ENCODE measurements around the gene APBB1IP. TPM values are rescaled to one million over a fixed set of nuclear protein-coding genes. Genes with fewer than 3 reads are reported as not detected.

The APBB1IP gene
- total RNA-seq, 1 experiment from 2014 or later: not detected

DNA sequence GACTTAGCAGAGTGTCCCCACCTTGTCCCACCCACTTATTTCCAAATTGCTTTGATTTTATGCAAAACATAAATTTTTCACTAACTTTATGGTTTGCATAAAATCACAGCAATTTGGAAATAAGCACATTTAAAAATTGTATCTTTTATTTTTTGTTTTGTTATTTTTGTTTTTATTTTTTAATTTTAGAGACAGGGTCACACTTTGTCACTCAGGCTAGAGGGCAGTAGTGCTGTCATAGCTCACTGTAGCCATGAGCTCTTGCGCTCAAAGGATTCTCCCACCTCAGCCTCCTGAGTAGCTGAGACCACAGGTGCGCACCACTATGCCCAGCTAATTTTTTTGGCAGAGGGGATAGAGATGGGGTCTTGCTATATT, 43.2 kb downstream of the APBB1IP start:
- Histone ChIP-seq H3K79me2 (ENCODE audit: insufficient read depth, low read length) (no peaks in the 10 kb centered on the region), H3K9ac (ENCODE audit: extremely low read depth, insufficient read length, low read length) (no peak overlapping the region), H3K14ac (ENCODE audit: insufficient read depth, low read length) (no peak overlapping the region), H2AFZ (ENCODE audit: low read length) (no peak overlapping the region), H3T11ph (ENCODE audit: low read length) (no peak overlapping the region), H2BK12ac (ENCODE audit: insufficient read length, low read depth, low read length) (no peak overlapping the region), H4K91ac (ENCODE audit: insufficient read length, low read depth, low read length) (no peak overlapping the region), H3K79me1 (ENCODE audit: insufficient read depth, low read depth, low read length, poor library complexity, severe bottlenecking) (no peaks in the 10 kb centered on the region), H3K4ac (ENCODE audit: low read depth, low read length) (no peak overlapping the region), H2BK120ac (ENCODE audit: low read depth, low read length, poor library complexity, severe bottlenecking) (no peak overlapping the region), H3K23ac (ENCODE audit: insufficient read length, low read depth, low read length) (no peak overlapping the region), H3K18ac (ENCODE audit: insufficient read length, low read depth, low read length) (no peak overlapping the region), H3K27ac (ENCODE audit: insufficient read length, low read depth, low read length) (no peak overlapping the region), H2BK5ac (ENCODE audit: insufficient read length, low read length) (no peak overlapping the region), H2BK15ac (ENCODE audit: low read depth, low read length) (no peak overlapping the region), H3K23me2 (ENCODE audit: insufficient read length, low read depth, low read length, poor library complexity, severe bottlenecking) (no peaks in the 10 kb centered on the region), H3K56ac (ENCODE audit: insufficient read length, low read depth, low read length) (no peak overlapping the region), H2AK5ac (ENCODE audit: insufficient read length, low read length) (no peak overlapping the region), H4K5ac (ENCODE audit: insufficient read length, low read depth, low read length) (no peak overlapping the region), H3K27me3 (ENCODE audit: insufficient read depth, low read length) (no peaks in the 10 kb centered on the region), H3K9me3 (ENCODE audit: control insufficient read depth, low read depth, low read length) (no peaks in the 10 kb centered on the region), H3K4me1 (ENCODE audit: insufficient read depth, low read length) (no peaks in the 10 kb centered on the region), H4K20me1 (ENCODE audit: control insufficient read depth, insufficient read depth, insufficient read length) (no peaks in the 10 kb centered on the region), H2BK20ac (ENCODE audit: low read depth, low read length, poor library complexity, severe bottlenecking) (no peak overlapping the region), H3K4me2 (ENCODE audit: insufficient read depth, insufficient read length, low read length) (no peak overlapping the region), H4K8ac (replicated peaks; ENCODE audit: insufficient read length, low read depth, low read length) (no peak overlapping the region)
- H3K27me3 Mint-ChIP-seq (ENCODE audit: low read depth): no peaks in the 10 kb centered on the region
- H3K4me1 Mint-ChIP-seq: no peaks in the 10 kb centered on the region
- H3K4me3 Mint-ChIP-seq: no peak overlapping the region
- no peak overlapping the region for H3K27ac Mint-ChIP-seq
- H3K9me3 Mint-ChIP-seq: no peaks in the 10 kb centered on the region
- TF ChIP-seq, protein P1, sequence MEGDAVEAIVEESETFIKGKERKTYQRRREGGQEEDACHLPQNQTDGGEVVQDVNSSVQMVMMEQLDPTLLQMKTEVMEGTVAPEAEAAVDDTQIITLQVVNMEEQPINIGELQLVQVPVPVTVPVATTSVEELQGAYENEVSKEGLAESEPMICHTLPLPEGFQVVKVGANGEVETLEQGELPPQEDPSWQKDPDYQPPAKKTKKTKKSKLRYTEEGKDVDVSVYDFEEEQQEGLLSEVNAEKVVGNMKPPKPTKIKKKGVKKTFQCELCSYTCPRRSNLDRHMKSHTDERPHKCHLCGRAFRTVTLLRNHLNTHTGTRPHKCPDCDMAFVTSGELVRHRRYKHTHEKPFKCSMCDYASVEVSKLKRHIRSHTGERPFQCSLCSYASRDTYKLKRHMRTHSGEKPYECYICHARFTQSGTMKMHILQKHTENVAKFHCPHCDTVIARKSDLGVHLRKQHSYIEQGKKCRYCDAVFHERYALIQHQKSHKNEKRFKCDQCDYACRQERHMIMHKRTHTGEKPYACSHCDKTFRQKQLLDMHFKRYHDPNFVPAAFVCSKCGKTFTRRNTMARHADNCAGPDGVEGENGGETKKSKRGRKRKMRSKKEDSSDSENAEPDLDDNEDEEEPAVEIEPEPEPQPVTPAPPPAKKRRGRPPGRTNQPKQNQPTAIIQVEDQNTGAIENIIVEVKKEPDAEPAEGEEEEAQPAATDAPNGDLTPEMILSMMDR (conservative IDR thresholded peaks at IDR 0.05): no peak; the same call in 2 of the 3 replicates
- no CpG with 5 or more reads among the region's 2 CpGs for WGBS (ENCODE audit: extremely low coverage, insufficient read length, low lambda C conversion rate)
- H3K36me3 Mint-ChIP-seq (ENCODE audit: insufficient read depth in 1 of 3, low read depth in 3 of 3): no peaks in the 10 kb centered on the region
- DNase-seq: no peak

Measured in H9 (cell line).